Measurements from ENCODE around the gene CNN3.

DNA sequence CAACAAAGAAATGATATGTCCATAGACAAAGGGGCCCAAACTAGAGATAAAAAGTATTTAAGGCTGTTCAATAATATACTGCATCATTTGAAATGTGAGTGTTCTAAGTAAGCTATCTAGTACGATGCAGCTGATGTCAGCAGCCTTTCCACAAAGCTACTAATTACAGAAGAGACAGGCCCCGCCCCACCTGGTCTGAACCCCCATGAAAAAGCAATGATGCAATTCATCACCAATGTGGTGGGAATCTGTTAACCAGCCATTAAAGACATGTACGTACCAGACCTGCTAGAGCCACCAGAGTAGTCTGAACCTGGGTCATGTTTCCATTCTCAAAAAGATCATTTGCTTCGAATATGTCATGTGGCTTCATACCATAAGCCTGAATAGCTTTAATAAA, 25.1 kb downstream of the CNN3 start:
- TF ChIP-seq, protein P1, sequence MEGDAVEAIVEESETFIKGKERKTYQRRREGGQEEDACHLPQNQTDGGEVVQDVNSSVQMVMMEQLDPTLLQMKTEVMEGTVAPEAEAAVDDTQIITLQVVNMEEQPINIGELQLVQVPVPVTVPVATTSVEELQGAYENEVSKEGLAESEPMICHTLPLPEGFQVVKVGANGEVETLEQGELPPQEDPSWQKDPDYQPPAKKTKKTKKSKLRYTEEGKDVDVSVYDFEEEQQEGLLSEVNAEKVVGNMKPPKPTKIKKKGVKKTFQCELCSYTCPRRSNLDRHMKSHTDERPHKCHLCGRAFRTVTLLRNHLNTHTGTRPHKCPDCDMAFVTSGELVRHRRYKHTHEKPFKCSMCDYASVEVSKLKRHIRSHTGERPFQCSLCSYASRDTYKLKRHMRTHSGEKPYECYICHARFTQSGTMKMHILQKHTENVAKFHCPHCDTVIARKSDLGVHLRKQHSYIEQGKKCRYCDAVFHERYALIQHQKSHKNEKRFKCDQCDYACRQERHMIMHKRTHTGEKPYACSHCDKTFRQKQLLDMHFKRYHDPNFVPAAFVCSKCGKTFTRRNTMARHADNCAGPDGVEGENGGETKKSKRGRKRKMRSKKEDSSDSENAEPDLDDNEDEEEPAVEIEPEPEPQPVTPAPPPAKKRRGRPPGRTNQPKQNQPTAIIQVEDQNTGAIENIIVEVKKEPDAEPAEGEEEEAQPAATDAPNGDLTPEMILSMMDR (conservative IDR thresholded peaks at IDR 0.05; ENCODE audit: low read length) = no peak
- TF ChIP-seq EZH2phosphoT487 (IDR thresholded peaks at IDR 0.05; ENCODE audit: borderline replicate concordance, low read depth, low read length) = no peak
